Coronary artery (tissue), 2 donors: Measurements from ENCODE around the gene CARD8.

ENCODE experiments used
- DNase-seq: peaks from one replicate; pipeline ENCODE4 v3.0.0-alpha.2; 2017; ENCODE audit warnings: low spot score
- H3K27ac ChIP-seq, 2 donors: fragments of 200-600 bp; sonication (generic); one replicate each; pipeline ENCODE4 v1.5.1; 2016 to 2019
- H3K4me3 ChIP-seq: fragments of 200-600 bp; sonication (generic); 2 replicates; pipeline ENCODE4 v1.5.1; 2016; ENCODE audit warnings: mild to moderate bottlenecking, moderate library complexity
- TF ChIP-seq, protein P1 (sequence below): fragments of 200-600 bp; sonication (generic); IDR thresholded peaks from one replicate; pipeline ENCODE4 v1.5.1; 2019; ENCODE audit warnings: antibody characterized with exemption

Gene CARD8

DNA sequence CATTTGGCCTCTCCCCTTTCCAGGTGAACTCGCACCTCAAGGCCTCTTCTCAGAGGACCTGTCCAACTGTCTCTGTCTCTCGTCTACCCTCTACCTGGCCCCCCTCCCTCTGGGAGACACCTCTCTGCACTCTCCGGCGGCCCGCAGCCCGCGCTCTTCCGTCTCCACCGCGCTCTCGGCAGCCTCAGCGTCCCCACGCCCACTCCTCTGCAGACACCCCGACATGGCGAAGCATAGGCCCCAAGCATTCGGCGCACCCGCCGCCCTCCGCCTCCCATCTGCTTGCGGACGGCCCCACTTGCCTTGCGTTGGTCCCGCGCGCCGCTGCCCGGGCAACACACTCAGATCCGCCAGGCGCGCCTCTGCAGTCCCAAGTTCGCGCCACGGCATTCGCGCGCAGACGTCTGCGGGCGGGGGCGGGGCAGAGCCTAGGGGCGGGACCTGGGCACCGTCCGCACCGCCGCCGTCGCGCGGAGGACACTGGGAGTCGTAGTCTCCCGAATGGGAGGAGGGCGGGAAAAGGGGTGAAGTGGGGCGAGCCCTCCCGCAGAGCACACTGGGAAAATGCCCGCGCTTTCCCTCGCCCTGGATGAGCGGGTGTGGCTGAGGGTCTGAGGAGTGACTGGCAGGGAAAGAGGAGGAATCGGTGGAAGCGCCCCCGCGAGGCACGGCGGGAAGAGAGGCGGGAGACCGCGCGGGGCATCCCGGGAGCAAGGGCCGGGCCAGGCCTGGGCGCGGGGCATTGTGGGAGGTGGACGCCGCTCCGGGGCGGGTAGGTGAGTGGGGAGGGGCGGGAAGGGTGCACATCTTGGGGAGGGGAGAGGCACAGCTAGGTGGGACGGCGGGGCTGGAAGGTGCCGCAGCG lies 85.5 kb downstream of the CARD8 start, which contains the start of the genes LIG1 and ZSWIM9:
TSS of gene LIG1 (minus strand) at position 406 of the 865 bp plus-strand sequence. CDS start 4,778 bp downstream, outside the sequence.
TSS of gene ZSWIM9 (plus strand) at position 742 of the 865 bp plus-strand sequence. CDS start 1,123 bp downstream, outside the sequence.
- peak; percentile 93 for DNase-seq
- Histone ChIP-seq H3K4me3 (peak within 1 kb of the TSS; percentile 86), H3K27ac (peak within 1 kb of the TSS; percentile 76 to 96)
- TF ChIP-seq, protein P1, sequence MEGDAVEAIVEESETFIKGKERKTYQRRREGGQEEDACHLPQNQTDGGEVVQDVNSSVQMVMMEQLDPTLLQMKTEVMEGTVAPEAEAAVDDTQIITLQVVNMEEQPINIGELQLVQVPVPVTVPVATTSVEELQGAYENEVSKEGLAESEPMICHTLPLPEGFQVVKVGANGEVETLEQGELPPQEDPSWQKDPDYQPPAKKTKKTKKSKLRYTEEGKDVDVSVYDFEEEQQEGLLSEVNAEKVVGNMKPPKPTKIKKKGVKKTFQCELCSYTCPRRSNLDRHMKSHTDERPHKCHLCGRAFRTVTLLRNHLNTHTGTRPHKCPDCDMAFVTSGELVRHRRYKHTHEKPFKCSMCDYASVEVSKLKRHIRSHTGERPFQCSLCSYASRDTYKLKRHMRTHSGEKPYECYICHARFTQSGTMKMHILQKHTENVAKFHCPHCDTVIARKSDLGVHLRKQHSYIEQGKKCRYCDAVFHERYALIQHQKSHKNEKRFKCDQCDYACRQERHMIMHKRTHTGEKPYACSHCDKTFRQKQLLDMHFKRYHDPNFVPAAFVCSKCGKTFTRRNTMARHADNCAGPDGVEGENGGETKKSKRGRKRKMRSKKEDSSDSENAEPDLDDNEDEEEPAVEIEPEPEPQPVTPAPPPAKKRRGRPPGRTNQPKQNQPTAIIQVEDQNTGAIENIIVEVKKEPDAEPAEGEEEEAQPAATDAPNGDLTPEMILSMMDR = no peak

DNA sequence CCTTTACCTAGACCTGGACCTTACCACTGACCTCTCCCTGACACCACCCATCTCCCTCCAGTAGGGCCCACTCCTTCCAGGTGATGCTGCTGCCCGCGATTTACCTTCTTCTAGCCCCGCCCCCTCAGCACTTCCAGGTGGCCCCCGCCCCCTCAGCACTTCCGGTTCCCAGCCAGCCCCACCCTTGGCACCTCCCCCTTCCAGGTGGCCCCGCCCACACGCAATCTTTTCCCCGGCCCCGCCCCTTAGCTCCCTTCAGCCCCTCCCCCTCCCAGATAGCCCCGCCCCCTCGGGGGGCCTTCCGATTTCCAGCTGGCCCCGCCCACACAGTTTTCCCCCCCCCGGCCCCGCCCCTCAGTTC lies 86.2 kb downstream of the CARD8 start:
- peak overlapping the region; percentile 86 for H3K4me3 ChIP-seq
- peak overlapping the region; percentile 76 to 96 for H3K27ac ChIP-seq
- DNase-seq = peak; percentile 79
- TF ChIP-seq, protein P1 = no peak

DNA sequence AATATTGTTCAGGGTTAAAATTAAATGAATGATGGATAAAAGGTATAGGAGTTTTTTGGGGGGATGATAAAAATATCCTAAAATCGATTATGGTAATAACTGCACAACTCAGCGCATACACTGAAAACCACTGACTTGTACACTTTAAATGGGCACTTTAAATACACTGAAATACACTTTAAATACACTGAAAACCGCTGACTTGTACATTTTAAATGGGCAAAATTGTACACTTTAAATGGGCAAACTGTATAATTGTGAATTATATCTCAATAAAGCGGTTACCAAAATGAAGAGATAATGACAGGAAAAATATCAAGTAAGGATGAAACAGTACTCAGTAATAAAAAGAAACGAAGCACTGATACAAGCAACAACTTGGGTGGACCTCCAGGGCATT lies 87.0 kb downstream of the CARD8 start:
- no peak for DNase-seq
- TF ChIP-seq, protein P1 = no peak
- Histone ChIP-seq H3K27ac (no peak overlapping the region), H3K4me3 (no peak overlapping the region)

DNA sequence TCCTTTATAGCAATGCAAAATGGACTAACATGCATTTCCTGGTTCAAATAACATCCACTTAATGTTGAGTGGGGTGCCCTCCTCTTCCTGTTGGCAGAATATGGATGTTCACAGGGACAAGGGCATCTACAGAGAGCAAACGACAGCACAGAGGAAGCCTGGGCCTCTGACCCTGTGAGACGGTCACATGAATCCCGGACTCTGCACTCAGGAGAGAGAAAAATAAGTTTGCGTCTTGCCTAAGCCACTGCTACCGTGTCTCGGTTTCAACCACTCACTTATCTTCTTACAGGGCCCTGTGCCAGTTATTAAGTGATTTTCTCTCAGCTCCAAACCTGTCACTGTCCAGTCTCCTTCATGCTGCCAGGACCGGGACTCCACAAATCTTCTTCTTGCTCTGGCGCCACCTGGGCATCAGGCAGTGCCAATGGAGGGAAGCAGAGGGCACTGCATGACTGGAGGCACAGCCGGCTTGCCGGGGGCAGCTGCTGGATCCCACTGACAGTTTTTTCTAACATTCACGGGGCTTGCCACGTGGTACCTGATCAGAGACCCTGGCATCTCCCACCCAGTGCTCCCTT lies 97.4 kb downstream of the CARD8 start:
- no peak for DNase-seq
- no peak overlapping the region for H3K4me3 ChIP-seq
- H3K27ac ChIP-seq = no peak overlapping the region
- TF ChIP-seq, protein P1 = no peak
